GM23338 (cell line): ENCODE data around the gene PARP1. TPM values are rescaled to one million over a fixed set of nuclear protein-coding genes. Genes with fewer than 3 reads are reported as not detected.

Experiments used
- ATAC-seq: fragments of 200-7000 bp; cut with Tn5 transposase; 3 replicates; pipeline ENCODE4 v1.9.1; 2020
- DNase-seq: peaks from one replicate; pipeline ENCODE4 v3.0.0-alpha.2; 2015; ENCODE audit warnings: low spot score
- H2AFZ ChIP-seq: fragments of 200-600 bp; sonication (generic); 2 replicates; pipeline ENCODE4 v1.8.0; 2016; ENCODE audit warnings: antibody characterized with exemption, mild to moderate bottlenecking, moderate library complexity
- H3F3A ChIP-seq: fragments of 200-600 bp; sonication (generic); replicated peaks from 2 replicates; pipeline ENCODE4 v1.8.0; 2017; ENCODE audit warnings: antibody characterized with exemption, mixed run types, low read depth
- H3K27ac ChIP-seq: fragments of 200-600 bp; sonication (generic); 2 replicates; pipeline ENCODE4 v1.6.1; 2016; ENCODE audit warnings: low read depth
- H3K27me3 ChIP-seq: fragments of 200-600 bp; sonication (generic); 2 replicates; pipeline ENCODE4 v1.8.0; 2016; ENCODE audit warnings: mild to moderate bottlenecking, mixed run types, moderate library complexity; ENCODE audit not compliant: insufficient read depth
- H3K36me3 ChIP-seq: fragments of 200-600 bp; sonication (generic); 2 replicates; pipeline ENCODE4 v1.8.0; 2016; ENCODE audit warnings: mild to moderate bottlenecking; ENCODE audit not compliant: insufficient read depth
- H3K4me1 ChIP-seq: fragments of 200-600 bp; sonication (generic); 2 replicates; pipeline ENCODE4 v1.8.0; 2016; ENCODE audit warnings: mild to moderate bottlenecking, moderate library complexity; ENCODE audit not compliant: insufficient read depth
- H3K4me2 ChIP-seq: fragments of 200-600 bp; sonication (generic); 2 replicates; pipeline ENCODE4 v1.7.1; 2017; ENCODE audit warnings: mixed run types
- H3K4me3 ChIP-seq: fragments of 200-600 bp; sonication (generic); 2 replicates; pipeline ENCODE4 v1.6.1; 2016; ENCODE audit warnings: mixed run types
- H3K79me2 ChIP-seq: fragments of 200-600 bp; sonication (generic); replicated peaks from 2 replicates; pipeline ENCODE4 v1.8.0; 2017; ENCODE audit warnings: mild to moderate bottlenecking; ENCODE audit not compliant: insufficient read depth
- H3K9me2 ChIP-seq: fragments of 200-600 bp; sonication (generic); 2 replicates; pipeline ENCODE4 v1.8.0; 2017; ENCODE audit not compliant: insufficient read depth
- H4K20me1 ChIP-seq: fragments of 200-600 bp; sonication (generic); replicated peaks from 2 replicates; pipeline ENCODE4 v1.8.0; 2017; ENCODE audit warnings: mild to moderate bottlenecking; ENCODE audit not compliant: insufficient read depth
- H3K27ac Mint-ChIP-seq: 2 replicates; pipeline ENCODE4 v1.8.0; 2020; ENCODE audit warnings: inconsistent platforms, mild to moderate bottlenecking, moderate library complexity, mixed read lengths
- H3K27me3 Mint-ChIP-seq: 3 replicates; pipeline ENCODE4 v1.8.0; 2022; ENCODE audit warnings: low read depth, mild to moderate bottlenecking, moderate library complexity, mixed read lengths, inconsistent platforms; ENCODE audit not compliant: insufficient read depth, poor library complexity
- H3K36me3 Mint-ChIP-seq: 3 replicates; pipeline ENCODE4 v1.8.0; 2021; ENCODE audit warnings: low read depth, mild to moderate bottlenecking, inconsistent platforms, moderate library complexity, mixed read lengths
- H3K4me1 Mint-ChIP-seq: 3 replicates; pipeline ENCODE4 v1.8.0; 2020; ENCODE audit warnings: mild to moderate bottlenecking, inconsistent platforms, mixed read lengths
- H3K4me3 Mint-ChIP-seq: 3 replicates; pipeline ENCODE4 v1.8.0; 2021; ENCODE audit warnings: moderate library complexity, mild to moderate bottlenecking, inconsistent platforms, mixed read lengths
- H3K9me3 Mint-ChIP-seq: 3 replicates; pipeline ENCODE4 v1.8.0; 2020; ENCODE audit warnings: moderate library complexity, mild to moderate bottlenecking, inconsistent platforms, mixed read lengths
- CREB1 ChIP-seq: fragments of 250-450 bp; sonication (Bioruptor Pico); IDR thresholded peaks from 2 replicates; pipeline ENCODE4 v1.5.0; 2020; ENCODE audit warnings: low read depth, mild to moderate bottlenecking, moderate library complexity
- CTCF ChIP-seq, 2 experiments: fragments of 200-600 bp in 1 of 2; sonication (generic) in 1 of 2; conservative IDR thresholded peaks; 2 replicates each; pipeline versions ENCODE4 v1.5.1 to v1.6.1; 2016 to 2017; ENCODE audit warnings: antibody characterized with exemption in 2 of 2, low read depth in 2 of 2, mild to moderate bottlenecking in 2 of 2, moderate library complexity in 1 of 2
- EZH2 ChIP-seq: fragments of 200-600 bp; sonication (generic); IDR thresholded peaks from one replicate; pipeline ENCODE4 v1.8.0; 2017; ENCODE audit warnings: antibody characterized with exemption, mild to moderate bottlenecking, low read depth; ENCODE audit not compliant: unreplicated experiment
- EZH2phosphoT487 ChIP-seq: fragments of 200-600 bp; sonication (generic); IDR thresholded peaks from one replicate; pipeline ENCODE4 v1.8.1; 2018; ENCODE audit warnings: antibody characterized with exemption; ENCODE audit not compliant: unreplicated experiment
- JUNB ChIP-seq: IDR thresholded peaks from one replicate; pipeline ENCODE4 v1.6.1; 2016; ENCODE audit warnings: antibody characterized with exemption; ENCODE audit not compliant: unreplicated experiment
- NANOG ChIP-seq: IDR thresholded peaks from 2 replicates; pipeline ENCODE4 v1.6.1; 2016; ENCODE audit warnings: antibody characterized with exemption, borderline replicate concordance
- POLR2AphosphoS5 ChIP-seq: IDR thresholded peaks from 2 replicates; pipeline ENCODE4 v1.6.1; 2016; ENCODE audit warnings: antibody characterized with exemption, low read depth
- REST ChIP-seq: IDR thresholded peaks from one replicate; pipeline ENCODE4 v1.6.1; 2018; ENCODE audit warnings: antibody characterized with exemption; ENCODE audit not compliant: unreplicated experiment
- STAT1 ChIP-seq: IDR thresholded peaks from one replicate; pipeline ENCODE4 v1.6.1; 2016; ENCODE audit warnings: antibody characterized with exemption; ENCODE audit not compliant: unreplicated experiment
- ZNF114 ChIP-seq: fragments of 250-450 bp; sonication (Bioruptor Pico); IDR thresholded peaks from 2 replicates; pipeline ENCODE4 v1.5.0; 2020; ENCODE audit warnings: mild to moderate bottlenecking, moderate library complexity
- ZNF331 ChIP-seq: fragments of 250-450 bp; sonication (Bioruptor Pico); IDR thresholded peaks from 2 replicates; pipeline ENCODE4 v1.5.0; 2020; ENCODE audit warnings: low read depth, mild to moderate bottlenecking, moderate library complexity
- ZNF462 ChIP-seq: fragments of 250-450 bp; sonication (Bioruptor Pico); IDR thresholded peaks from 2 replicates; pipeline ENCODE4 v1.5.0; 2020; ENCODE audit warnings: mild to moderate bottlenecking, moderate library complexity
- polyA plus RNA-seq: library from polyadenylated mRNA; unstranded; fragments of >200 nt; fragmentation: Nextera tagmentation; extraction: Ambion mirVana; gene quantifications from 2 replicates; pipeline ENCODE4 v1.2.1, GENCODE V29; 2016
- total RNA-seq: library from RNA; depleted of rRNA; stranded (reverse); fragments of >200 nt; shearing (Covaris generic); gene quantifications from 2 replicates; pipeline ENCODE4 v1.2.3, GENCODE V29; 2014
- TF ChIP-seq, protein P1 (sequence below): IDR thresholded peaks from 2 replicates; pipeline ENCODE4 v1.6.1; 2016; ENCODE audit warnings: antibody characterized with exemption

PARP1 gene
- total and polyA plus RNA-seq, 2 experiments from 2014 or later = 877 to 1,082 TPM

DNA sequence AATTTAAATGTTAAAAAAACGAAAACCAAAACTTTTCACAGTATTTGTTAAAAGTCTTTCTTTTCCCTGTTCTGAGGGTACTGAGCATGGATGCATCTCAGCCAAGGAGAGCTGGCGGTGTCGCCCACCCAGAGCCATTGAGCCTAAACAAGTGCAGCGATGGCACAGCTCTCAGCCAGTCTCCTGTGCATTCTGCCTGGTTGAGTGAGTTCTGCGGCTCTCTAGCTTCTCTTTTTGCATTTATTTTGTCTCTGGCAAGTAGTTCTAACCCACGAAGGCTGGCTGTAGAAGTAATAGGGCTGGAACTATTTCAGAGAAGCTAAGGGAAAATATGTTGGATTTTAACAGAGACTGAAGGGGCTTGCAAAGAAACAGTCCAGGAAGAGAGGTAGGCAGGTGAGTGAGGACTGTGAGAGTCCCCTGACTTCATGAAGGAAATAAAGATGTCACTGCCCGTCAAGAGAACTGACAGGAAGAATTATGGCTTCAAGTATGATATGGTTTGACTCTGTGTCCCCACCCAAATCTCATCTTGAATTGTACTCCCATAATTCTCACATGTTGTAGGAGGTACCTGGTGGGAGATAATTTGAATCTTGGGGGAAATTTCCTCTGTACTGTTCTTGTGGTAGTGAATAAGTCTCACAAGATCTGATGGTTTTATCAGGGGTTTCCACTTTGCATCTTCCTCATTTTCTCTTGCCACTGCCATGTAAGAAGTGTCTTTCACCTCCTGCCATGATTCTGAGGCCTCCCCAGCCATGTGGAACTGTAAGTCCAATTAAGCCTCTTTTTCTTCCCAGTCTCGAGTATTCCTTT lies 63.2 kb downstream of the PARP1 start:
- Mint-ChIP-seq H3K4me1 (no peaks in the 10 kb centered on the region; the same call in 2 of the 3 replicates), H3K9me3 (peaks cover 24% of the 10 kb centered on the region), H3K4me3 (no peak overlapping the region), H3K27me3 (peaks cover 1% of the 10 kb centered on the region), H3K27ac (no peak overlapping the region), H3K36me3 (peaks cover 2% of the 10 kb centered on the region; the same call in 2 of the 3 replicates)
- H3K4me3 ChIP-seq = no peak overlapping the region
- H3K9me2 ChIP-seq = no peaks in the 10 kb centered on the region
- no peaks in the 10 kb centered on the region for H3F3A ChIP-seq
- ATAC-seq (no peak), DNase-seq (no peak)
- H3K27ac ChIP-seq = no peak overlapping the region
- no peaks in the 10 kb centered on the region for H3K4me1 ChIP-seq
- H3K4me2 ChIP-seq = no peak overlapping the region
- H3K36me3 ChIP-seq = no peaks in the 10 kb centered on the region
- H3K79me2 ChIP-seq = no peaks in the 10 kb centered on the region
- no peaks in the 10 kb centered on the region for H4K20me1 ChIP-seq
- no peak overlapping the region for H2AFZ ChIP-seq
- no peaks in the 10 kb centered on the region for H3K27me3 ChIP-seq
- no peak for TF ChIP-seq ZNF462 (CRISPR knock-in tag)
- no peak for TF ChIP-seq STAT1
- TF ChIP-seq JUNB = no peak
- TF ChIP-seq CREB1 (CRISPR knock-in tag) = no peak
- no peak for TF ChIP-seq NANOG
- TF ChIP-seq ZNF114 (CRISPR knock-in tag) = no peak
- no peak for TF ChIP-seq ZNF331 (CRISPR knock-in tag)
- TF ChIP-seq EZH2 = no peak
- no peak for TF ChIP-seq POLR2AphosphoS5
- TF ChIP-seq REST = no peak
- no peak for TF ChIP-seq CTCF (conservative IDR thresholded peaks at IDR 0.05; ENCODE audit: low read depth in 2 of 2)
- TF ChIP-seq EZH2phosphoT487 = no peak
- TF ChIP-seq, protein P1, sequence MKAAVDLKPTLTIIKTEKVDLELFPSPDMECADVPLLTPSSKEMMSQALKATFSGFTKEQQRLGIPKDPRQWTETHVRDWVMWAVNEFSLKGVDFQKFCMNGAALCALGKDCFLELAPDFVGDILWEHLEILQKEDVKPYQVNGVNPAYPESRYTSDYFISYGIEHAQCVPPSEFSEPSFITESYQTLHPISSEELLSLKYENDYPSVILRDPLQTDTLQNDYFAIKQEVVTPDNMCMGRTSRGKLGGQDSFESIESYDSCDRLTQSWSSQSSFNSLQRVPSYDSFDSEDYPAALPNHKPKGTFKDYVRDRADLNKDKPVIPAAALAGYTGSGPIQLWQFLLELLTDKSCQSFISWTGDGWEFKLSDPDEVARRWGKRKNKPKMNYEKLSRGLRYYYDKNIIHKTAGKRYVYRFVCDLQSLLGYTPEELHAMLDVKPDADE = no peak
